HG03196 (cell line): ENCODE measurements around the gene IL22RA2.
A peak's percentile ranks its signal among the peaks of the same experiment; 100 is the strongest.
"Not testable (repeated sequence)": the region's sequence is repeated elsewhere in the genome, so short reads cannot be mapped to it uniquely, and the experiment has no call there.

Source experiments
- ATAC-seq: cut with Tn5 transposase; IDR thresholded peaks from one replicate; pipeline ENCODE4 v1.9.1; 2021; ENCODE audit not compliant: unreplicated experiment

Gene IL22RA2

GRCh38 chr6:137173501-137173900, at the start of gene IL22RA2:
TSS of gene IL22RA2 (minus strand) at chr6:137173644. CDS start at chr6:137161749, 11,895 bp downstream.
- ATAC-seq, result no peak

- no peak for ATAC-seq
Measured at GRCh38 chr6:137222381-137222780, 48.9 kb upstream of the IL22RA2 start.

GRCh38 chr6:137219664-137220252, 46.3 kb upstream of the IL22RA2 start:
- ATAC-seq, result no peak

GRCh38 chr6:137218917-137219663, 45.6 kb upstream of the IL22RA2 start, which contains the start of gene IFNGR1:
TSS of gene IFNGR1 (minus strand) at chr6:137219385. CDS start at chr6:137219327, 58 bp downstream.
- ATAC-seq, result peak; percentile 93

- ATAC-seq, result peak; percentile 44
Measured at GRCh38 chr6:137218473-137218916, 45.1 kb upstream of the IL22RA2 start.

- ATAC-seq, result no peak
Measured at GRCh38 chr6:137217801-137218472, 44.5 kb upstream of the IL22RA2 start.

- no peak for ATAC-seq
Measured at GRCh38 chr6:137216875-137217553, 43.6 kb upstream of the IL22RA2 start.

GRCh38 chr6:137216106-137216505, 42.7 kb upstream of the IL22RA2 start:
- no peak for ATAC-seq

GRCh38 chr6:137215630-137216029, 42.2 kb upstream of the IL22RA2 start:
- not testable (repeated sequence) for ATAC-seq

- ATAC-seq, result no peak
Measured at GRCh38 chr6:137214931-137215330, 41.5 kb upstream of the IL22RA2 start.

- ATAC-seq, result no peak
Measured at GRCh38 chr6:137213813-137214212, 40.4 kb upstream of the IL22RA2 start.

- no peak for ATAC-seq
Measured at GRCh38 chr6:137213331-137213740, 39.9 kb upstream of the IL22RA2 start.

- no peak for ATAC-seq
Measured at GRCh38 chr6:137211910-137212309, 38.5 kb upstream of the IL22RA2 start.

GRCh38 chr6:137210903-137211302, 37.5 kb upstream of the IL22RA2 start:
- ATAC-seq, result no peak

GRCh38 chr6:137208279-137208678, 34.8 kb upstream of the IL22RA2 start:
- no peak for ATAC-seq

GRCh38 chr6:137207457-137207856, 34.0 kb upstream of the IL22RA2 start:
- not testable (repeated sequence) for ATAC-seq

- no peak for ATAC-seq
Measured at GRCh38 chr6:137206577-137206976, 33.1 kb upstream of the IL22RA2 start.

GRCh38 chr6:137203256-137203655, 29.8 kb upstream of the IL22RA2 start:
- no peak for ATAC-seq

- ATAC-seq, result no peak
Measured at GRCh38 chr6:137202078-137202477, 28.6 kb upstream of the IL22RA2 start.

- ATAC-seq, result no peak
Measured at GRCh38 chr6:137201006-137201405, 27.6 kb upstream of the IL22RA2 start.

- ATAC-seq, result no peak
Measured at GRCh38 chr6:137200288-137200687, 26.8 kb upstream of the IL22RA2 start.
